ENCODE data around the gene IGF2.

The IGF2 gene

GRCh38 chr11:2169626-2170570, 30.7 kb upstream of the IGF2 start:
- no peak for DNase-seq

- DNase-seq = no peak
These were observed 29.8 kb upstream of the IGF2 start for GRCh38 chr11:2169005-2169378.

GRCh38 chr11:2168286-2169004, 29.3 kb upstream of the IGF2 start:
- no peak for DNase-seq

GRCh38 chr11:2167141-2168045, 28.2 kb upstream of the IGF2 start:
- no peak for DNase-seq

GRCh38 chr11:2166091-2166851, 27.1 kb upstream of the IGF2 start:
- DNase-seq = peak; percentile 29

- DNase-seq = no peak
These were observed 26.4 kb upstream of the IGF2 start for GRCh38 chr11:2165571-2165970.

- DNase-seq = no peak
These were observed 25.8 kb upstream of the IGF2 start for GRCh38 chr11:2164861-2165555.

- no peak for DNase-seq
These were observed 24.9 kb upstream of the IGF2 start for GRCh38 chr11:2164081-2164480.

GRCh38 chr11:2163428-2163978, 24.3 kb upstream of the IGF2 start:
- no peak for DNase-seq

- DNase-seq = no peak
These were observed 21.6 kb upstream of the IGF2 start, which contains the start of gene INS for GRCh38 chr11:2160736-2161259. TSS of gene INS (minus strand) at chr11:2161209. CDS start at chr11:2160971, 238 bp downstream.

- no peak for DNase-seq
These were observed 20.6 kb upstream of the IGF2 start for GRCh38 chr11:2159536-2160413.

- DNase-seq = no peak
These were observed 19.8 kb upstream of the IGF2 start for GRCh38 chr11:2158966-2159365.

GRCh38 chr11:2158296-2158737, 19.1 kb upstream of the IGF2 start:
- no peak for DNase-seq

GRCh38 chr11:2157294-2158040, 18.3 kb upstream of the IGF2 start:
- DNase-seq = no peak

- peak; percentile 48 for DNase-seq
These were observed 17.4 kb upstream of the IGF2 start for GRCh38 chr11:2156416-2157182.

GRCh38 chr11:2155511-2155910, 16.3 kb upstream of the IGF2 start:
- no peak for DNase-seq

- no peak for DNase-seq
These were observed 15.7 kb upstream of the IGF2 start for GRCh38 chr11:2154889-2155288.

- DNase-seq = no peak
These were observed 15.0 kb upstream of the IGF2 start for GRCh38 chr11:2154195-2154585.
